Middle frontal gyrus (tissue), 1 donor: Measurements from ENCODE around the gene EFR3B.

Experiments used
- DNase-seq: peaks from one replicate; pipeline ENCODE4 v3.0.0-alpha.2; 2015; ENCODE audit warnings: low spot score; ENCODE audit errors: extremely low spot score

EFR3B gene

GRCh38 chr2:25035537-25036220, 6.2 kb upstream of the EFR3B start:
- no peak for DNase-seq

- no peak for DNase-seq
These were observed 5.7 kb upstream of the EFR3B start for GRCh38 chr2:25036221-25036559.

- no peak for DNase-seq
These were observed 2.8 kb upstream of the EFR3B start for GRCh38 chr2:25039126-25039525.

- no peak for DNase-seq
These were observed 459 bp upstream of the EFR3B start for GRCh38 chr2:25041307-25041927.

GRCh38 chr2:25042321-25043240, 705 bp downstream of the EFR3B start:
- no peak for DNase-seq

GRCh38 chr2:25043241-25043867, 1.5 kb downstream of the EFR3B start:
- DNase-seq = no peak

- no peak for DNase-seq
These were observed 2.1 kb downstream of the EFR3B start for GRCh38 chr2:25044011-25044410.

- DNase-seq = no peak
These were observed 3.1 kb downstream of the EFR3B start for GRCh38 chr2:25044990-25045389.

GRCh38 chr2:25049422-25049821, 7.5 kb downstream of the EFR3B start:
- DNase-seq = no peak

GRCh38 chr2:25050128-25050527, 8.3 kb downstream of the EFR3B start:
- no peak for DNase-seq

- DNase-seq = no peak
These were observed 11.2 kb downstream of the EFR3B start for GRCh38 chr2:25053041-25053440.

GRCh38 chr2:25054720-25055119, 12.8 kb downstream of the EFR3B start:
- no peak for DNase-seq

- no peak for DNase-seq
These were observed 13.6 kb downstream of the EFR3B start for GRCh38 chr2:25055376-25055920.

- DNase-seq = no peak
These were observed 14.4 kb downstream of the EFR3B start for GRCh38 chr2:25056098-25056821.

GRCh38 chr2:25062511-25062917, 20.6 kb downstream of the EFR3B start:
- DNase-seq = peak; percentile 79

- DNase-seq = peak; percentile 61
These were observed 22.2 kb downstream of the EFR3B start for GRCh38 chr2:25063876-25064660.

GRCh38 chr2:25065768-25066167, 23.9 kb downstream of the EFR3B start:
- no peak for DNase-seq

- no peak for DNase-seq
These were observed 24.6 kb downstream of the EFR3B start for GRCh38 chr2:25066455-25066854.

GRCh38 chr2:25068217-25068616, 26.3 kb downstream of the EFR3B start:
- no peak for DNase-seq

GRCh38 chr2:25071966-25072365, 30.1 kb downstream of the EFR3B start:
- peak; percentile 40 for DNase-seq
